ENCODE measurements around the gene CCDC188. TPM values are rescaled to one million over a fixed set of nuclear protein-coding genes. Genes with fewer than 3 reads are reported as not detected.

CCDC188 gene
- total and polyA plus RNA-seq, 9 of the 15 experiments (the other 6 are each of a cell fraction or from before 2014, with no cell fraction given) = not detected

GRCh38 chr22:20102203-20102780, 48.6 kb downstream of the CCDC188 start (continued):
- TF ChIP-seq SRSF3 (IDR thresholded peaks at IDR 0.05; ENCODE audit: insufficient read depth, low read length) (0 out of 2 replicates have a peak, but pooled peaks have one; percentile 86), CBX3 (IDR thresholded peaks at IDR 0.05; ENCODE audit: borderline replicate concordance in 1 of 2, low read length in 2 of 2) (no peak), ZBTB17 (CRISPR knock-in tag; IDR thresholded peaks at IDR 0.05) (no peak), ETV5 (CRISPR knock-in tag; IDR thresholded peaks at IDR 0.05; ENCODE audit: low read depth) (no peak), PTTG1 (tag; IDR thresholded peaks at IDR 0.05; ENCODE audit: low read depth) (no peak)

- no peak for FAIRE-seq
- in situ Hi-C loops (cut with MboI) = no loop called here
- no peak for TF ChIP-seq BRCA1 (IDR thresholded peaks at IDR 0.05)
- TF ChIP-seq BRCA1 (CRISPR knock-in tag; IDR thresholded peaks at IDR 0.05) = no peak
- TF ChIP-seq JUN (IDR thresholded peaks at IDR 0.05; ENCODE audit: borderline replicate concordance, low read depth, low read length) = no peak
- TF ChIP-seq JUN (CRISPR knock-in tag; IDR thresholded peaks at IDR 0.05; ENCODE audit: borderline replicate concordance) = no peak
- no peak for TF ChIP-seq ZNF586 (CRISPR knock-in tag; conservative IDR thresholded peaks at IDR 0.05)
- TF ChIP-seq, protein P1, sequence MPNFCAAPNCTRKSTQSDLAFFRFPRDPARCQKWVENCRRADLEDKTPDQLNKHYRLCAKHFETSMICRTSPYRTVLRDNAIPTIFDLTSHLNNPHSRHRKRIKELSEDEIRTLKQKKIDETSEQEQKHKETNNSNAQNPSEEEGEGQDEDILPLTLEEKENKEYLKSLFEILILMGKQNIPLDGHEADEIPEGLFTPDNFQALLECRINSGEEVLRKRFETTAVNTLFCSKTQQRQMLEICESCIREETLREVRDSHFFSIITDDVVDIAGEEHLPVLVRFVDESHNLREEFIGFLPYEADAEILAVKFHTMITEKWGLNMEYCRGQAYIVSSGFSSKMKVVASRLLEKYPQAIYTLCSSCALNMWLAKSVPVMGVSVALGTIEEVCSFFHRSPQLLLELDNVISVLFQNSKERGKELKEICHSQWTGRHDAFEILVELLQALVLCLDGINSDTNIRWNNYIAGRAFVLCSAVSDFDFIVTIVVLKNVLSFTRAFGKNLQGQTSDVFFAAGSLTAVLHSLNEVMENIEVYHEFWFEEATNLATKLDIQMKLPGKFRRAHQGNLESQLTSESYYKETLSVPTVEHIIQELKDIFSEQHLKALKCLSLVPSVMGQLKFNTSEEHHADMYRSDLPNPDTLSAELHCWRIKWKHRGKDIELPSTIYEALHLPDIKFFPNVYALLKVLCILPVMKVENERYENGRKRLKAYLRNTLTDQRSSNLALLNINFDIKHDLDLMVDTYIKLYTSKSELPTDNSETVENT (CRISPR knock-in tag; IDR thresholded peaks at IDR 0.05) = peak; percentile 33; the same call in 1 of the 2 replicates
- peak; percentile 71; the same call in 1 of the 2 replicates for TF ChIP-seq IRF2 (CRISPR knock-in tag; IDR thresholded peaks at IDR 0.05)
- peak; percentile 28 for TF ChIP-seq POLR2B (IDR thresholded peaks at IDR 0.05; ENCODE audit: low read depth, partially characterized antibody)
- no peak for TF ChIP-seq MED1 (CRISPR knock-in tag; IDR thresholded peaks at IDR 0.05; ENCODE audit: borderline replicate concordance)
- no peak for TF ChIP-seq ZNF197 (CRISPR knock-in tag; IDR thresholded peaks at IDR 0.05; ENCODE audit: low read depth)
- TF ChIP-seq, protein P2, sequence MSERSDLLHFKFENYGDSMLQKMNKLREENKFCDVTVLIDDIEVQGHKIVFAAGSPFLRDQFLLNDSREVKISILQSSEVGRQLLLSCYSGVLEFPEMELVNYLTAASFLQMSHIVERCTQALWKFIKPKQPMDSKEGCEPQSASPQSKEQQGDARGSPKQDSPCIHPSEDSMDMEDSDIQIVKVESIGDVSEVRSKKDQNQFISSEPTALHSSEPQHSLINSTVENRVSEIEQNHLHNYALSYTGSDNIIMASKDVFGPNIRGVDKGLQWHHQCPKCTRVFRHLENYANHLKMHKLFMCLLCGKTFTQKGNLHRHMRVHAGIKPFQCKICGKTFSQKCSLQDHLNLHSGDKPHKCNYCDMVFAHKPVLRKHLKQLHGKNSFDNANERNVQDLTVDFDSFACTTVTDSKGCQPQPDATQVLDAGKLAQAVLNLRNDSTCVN (CRISPR knock-in tag; IDR thresholded peaks at IDR 0.05) = 0 out of 2 replicates have a peak, but pooled peaks have one; percentile 16
- 0 out of 2 replicates have a peak, but pooled peaks have one; percentile 32 for TF ChIP-seq POLR2A (conservative IDR thresholded peaks at IDR 0.05)
- TF ChIP-seq TRIM24 (IDR thresholded peaks at IDR 0.05) = no peak
Observed at GRCh38 chr22:20101638-20102037, 49.2 kb downstream of the CCDC188 start.

More at GRCh38 chr22:20101638-20102037, 49.2 kb downstream of the CCDC188 start:
- peaks cover 0 to 9% of the 10 kb centered on the region in 2 experiments; a peak in 2 of 5 replicates for H3K4me1 ChIP-seq (replicated peaks in 1 of 2; ENCODE audit: control insufficient read depth in 2 of 2, insufficient read depth in 2 of 2, low read length in 2 of 2)
- no peak overlapping the region for H2AFZ ChIP-seq (ENCODE audit: low read depth, low read length)
- DNase-seq (ENCODE audit: extremely low read depth in 1 of 4, low spot score in 3 of 4) (peak in 1 of 4 experiments; percentile 69), ATAC-seq (peak; percentile 12; the same call in 2 of the 3 replicates)
- H3K79me2 ChIP-seq (ENCODE audit: control insufficient read depth, insufficient read depth, low read length) = peaks cover 71% of the 10 kb centered on the region
- peaks cover 9% of the 10 kb centered on the region for H3K9me1 ChIP-seq (ENCODE audit: control insufficient read depth, insufficient read depth, low read length)
- POLR2A ChIA-PET = interaction anchor here (0.6 to 20.7 kb wide), 11 partner anchors 8 to 481 kb away, joined by 3 to 513 read pairs (median 4); partner anchors contain the start of genes RANBP1 and TRMT2A
- CTCF ChIA-PET (ENCODE audit: low intra/inter-chr PET ratio) = no interaction called here
- no peak overlapping the region for H3K4me3 ChIP-seq
- no peaks in the 10 kb centered on the region for H3K27me3 ChIP-seq (ENCODE audit: control insufficient read depth in 2 of 2, insufficient read depth in 2 of 2, low read length in 2 of 2)
- intact Hi-C loops (cut with micrococcal nuclease) = no loop called here
- peaks cover 94% of the 10 kb centered on the region for H3K36me3 ChIP-seq (ENCODE audit: control insufficient read depth, insufficient read depth, low read length)
- BruUV-seq (replicated peaks) = no TSS peak
- H3K27ac ChIP-seq (ENCODE audit: extremely low read depth, low read depth, low read length) = no peak overlapping the region
- peaks cover 34% of the 10 kb centered on the region for H4K20me1 ChIP-seq (replicated peaks; ENCODE audit: control insufficient read depth, insufficient read depth, low read length)
- 89% methylated on average over 8 of the region's 8 CpGs for WGBS (ENCODE audit: insufficient coverage, low coverage, missing lambda C conversion rate)
- H3K9ac ChIP-seq (ENCODE audit: insufficient read depth in 1 of 2, low read depth in 2 of 2, low read length in 2 of 2) = 0 out of 4 replicates have a peak overlapping the region, but pooled peaks of 1 of the 2 experiments have one; percentile 13
- no peaks in the 10 kb centered on the region for H3K9me3 ChIP-seq (replicated peaks; ENCODE audit: control insufficient read depth, insufficient read depth, low read depth, low read length)
- H3K4me2 ChIP-seq (ENCODE audit: insufficient read depth, low read length) = no peak overlapping the region
